ENCODE data around the gene MFSD12. TPM values are rescaled to one million over a fixed set of nuclear protein-coding genes. Genes with fewer than 3 reads are reported as not detected.

Gene MFSD12
- total and polyA plus RNA-seq, 2 of the 8 experiments (the other 6 are each of a cell fraction or from before 2014, with no cell fraction given): 59.6 to 71.3 TPM

DNA sequence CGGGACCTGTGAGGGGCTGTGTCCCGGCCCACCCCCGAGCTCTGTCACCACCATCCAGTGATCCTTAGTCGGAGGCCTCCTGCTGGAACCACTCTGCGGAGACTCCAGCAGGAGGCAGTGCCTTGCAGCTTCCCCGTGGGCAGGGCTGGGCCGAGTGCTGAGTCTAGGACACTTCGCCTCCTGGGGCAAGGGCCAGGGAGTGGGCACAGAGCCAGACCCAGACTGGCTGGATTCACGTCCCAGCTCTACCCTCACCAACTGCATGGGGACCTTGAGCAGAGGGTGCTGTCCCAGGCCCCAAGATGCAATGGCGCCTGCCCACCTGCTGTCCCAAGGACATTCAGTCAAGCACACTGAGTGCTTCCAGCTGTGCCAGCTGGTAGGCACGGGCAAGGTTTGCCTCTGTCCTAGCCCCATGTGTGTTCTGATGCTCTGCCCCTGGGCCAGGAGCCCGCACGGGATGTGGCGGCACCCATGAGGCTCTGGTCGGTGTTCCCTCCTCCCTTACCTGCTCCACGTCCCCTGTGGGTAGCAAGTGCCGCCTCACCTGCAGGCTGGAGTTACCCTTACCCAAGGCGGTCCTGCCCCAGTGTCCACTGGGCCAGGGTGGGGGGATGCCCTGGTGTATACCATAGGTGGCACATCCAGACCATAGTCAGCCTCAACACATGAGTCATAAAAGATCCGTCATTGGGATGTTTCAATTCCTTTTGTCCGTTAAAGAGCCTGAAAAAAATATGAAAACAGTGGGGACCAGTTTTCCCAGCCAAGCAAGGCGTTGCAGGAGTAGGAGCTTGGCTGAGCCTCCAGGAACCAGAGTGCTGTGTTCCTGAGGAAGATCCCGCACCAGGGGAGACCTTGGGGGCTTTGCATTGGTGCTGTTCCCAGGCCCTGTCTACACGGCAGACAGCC lies 43.9 kb downstream of the MFSD12 start:
- H4K5ac ChIP-seq (ENCODE audit: insufficient read length, low read depth, low read length): no peak overlapping the region
- no peak overlapping the region for H3K4me3 ChIP-seq (ENCODE audit: extremely low read depth in 1 of 4, insufficient read depth in 2 of 4, low read depth in 3 of 4, low read length in 4 of 4)
- no peak overlapping the region for H3K4me2 ChIP-seq (ENCODE audit: insufficient read depth in 1 of 2, low read depth in 2 of 2, low read length in 2 of 2)
- no peak overlapping the region for H3K4ac ChIP-seq (replicated peaks; ENCODE audit: insufficient read length, low read depth, low read length)
- no peak overlapping the region for H2BK20ac ChIP-seq (ENCODE audit: low read length)
- H4K91ac ChIP-seq (replicated peaks; ENCODE audit: insufficient read length, low read length): peak overlapping the region; percentile 37
- H4K8ac ChIP-seq (ENCODE audit: extremely low read depth, insufficient read depth, low read length): peak overlapping the region; percentile 59; the same call in 1 of the 2 replicates
- no peaks in the 10 kb centered on the region for H3K9me3 ChIP-seq (ENCODE audit: insufficient read depth in 2 of 2, low read depth in 1 of 2, low read length in 1 of 2)
- H2BK15ac ChIP-seq (ENCODE audit: low read length): 0 out of 2 replicates have a peak overlapping the region, but pooled peaks have one; percentile 16
- H3K14ac ChIP-seq (ENCODE audit: insufficient read length): no peak overlapping the region
- H2BK5ac ChIP-seq (ENCODE audit: low read depth, low read length): peak overlapping the region; percentile 78
- no peak overlapping the region for H2BK120ac ChIP-seq (replicated peaks; ENCODE audit: low read depth, low read length)
- no peaks in the 10 kb centered on the region; a peak in 2 of 8 replicates for H3K36me3 ChIP-seq (ENCODE audit: control insufficient read depth in 2 of 4, insufficient read depth in 4 of 4, low read length in 3 of 4)
- CTCF ChIA-PET (ENCODE audit: partially characterized antibody): interaction anchor here (0.9 to 5.4 kb wide), 8 partner anchors 8 to 384 kb away, joined by 3 to 28 read pairs (median 5); partner anchors contain the start of gene TEKTIP1
- H2BK12ac ChIP-seq (ENCODE audit: low read depth, low read length): no peak overlapping the region
- H3K56ac ChIP-seq (replicated peaks; ENCODE audit: insufficient read length, low read depth, low read length): no peak overlapping the region
- H3K18ac ChIP-seq (ENCODE audit: extremely low read depth, low read length): no peak overlapping the region
- no peak overlapping the region for H2AFZ ChIP-seq (ENCODE audit: low read length)
- 84% methylated on average over 22 of the region's 23 CpGs; no CpG with 5 or more reads in 1 of the 2 experiments for WGBS, 2 experiments (ENCODE audit: extremely low coverage in 1 of 2, insufficient coverage in 1 of 2, insufficient read length in 1 of 2, insufficient replicate concordance in 2 of 2, low coverage in 1 of 2, low lambda C conversion rate in 2 of 2, missing lambda C conversion rate in 1 of 2)
- peaks cover 40% of the 10 kb centered on the region for H3K79me1 ChIP-seq (ENCODE audit: low read depth, low read length)
- DNase-seq (ENCODE audit: low read depth in 1 of 2, low spot score in 2 of 2) (no peak), FAIRE-seq (no peak)
- POLR2A ChIA-PET (ENCODE audit: partially characterized antibody): interaction anchor here (1.2 to 1.6 kb wide), 3 partner anchors 8 to 26 kb away, joined by 5 to 7 read pairs (median 5); partner anchors contain the start of gene TEKTIP1
- no peak overlapping the region; the same call in 1 of the 2 replicates for H2AK5ac ChIP-seq (ENCODE audit: low read depth, low read length)
- H4K20me1 ChIP-seq (replicated peaks in 1 of 2; ENCODE audit: control insufficient read depth in 1 of 2, insufficient read depth in 2 of 2, low read length in 2 of 2): peaks cover 12 to 31% of the 10 kb centered on the region in 2 experiments
- H3K23ac ChIP-seq (ENCODE audit: insufficient read length): no peak overlapping the region
- H3K9ac ChIP-seq (replicated peaks in 1 of 4; ENCODE audit: extremely low read depth in 1 of 4, low read depth in 3 of 4, low read length in 3 of 4): no peak overlapping the region
- H3K4me1 ChIP-seq (replicated peaks in 1 of 4; ENCODE audit: control insufficient read depth in 3 of 4, insufficient read depth in 4 of 4, low read length in 3 of 4): peaks cover 0 to 7% (median 5%) of the 10 kb centered on the region in 4 experiments; a peak in 6 of 7 replicates
- H3K27me3 ChIP-seq (replicated peaks in 1 of 4; ENCODE audit: control insufficient read depth in 3 of 4, extremely low read depth in 1 of 4, insufficient read depth in 3 of 4, low read length in 3 of 4): no peaks in the 10 kb centered on the region
- H3K79me2 ChIP-seq (ENCODE audit: control insufficient read depth in 1 of 2, insufficient read depth in 2 of 2, low read length in 2 of 2): peaks cover 0 to 81% of the 10 kb centered on the region in 2 experiments; a peak in 2 of 4 replicates
- H3K23me2 ChIP-seq (ENCODE audit: low read depth, low read length): no peaks in the 10 kb centered on the region
- no peak overlapping the region for H3K27ac ChIP-seq (ENCODE audit: low read depth, low read length)

Data from H1 (cell line).